ENCODE measurements around the gene GSTM3.
A peak's percentile ranks its signal among the peaks of the same experiment; 100 is the strongest.
"Not testable (repeated sequence)": the region's sequence is repeated elsewhere in the genome, so short reads cannot be mapped to it uniquely, and the experiment has no call there.

The GSTM3 gene

DNA sequence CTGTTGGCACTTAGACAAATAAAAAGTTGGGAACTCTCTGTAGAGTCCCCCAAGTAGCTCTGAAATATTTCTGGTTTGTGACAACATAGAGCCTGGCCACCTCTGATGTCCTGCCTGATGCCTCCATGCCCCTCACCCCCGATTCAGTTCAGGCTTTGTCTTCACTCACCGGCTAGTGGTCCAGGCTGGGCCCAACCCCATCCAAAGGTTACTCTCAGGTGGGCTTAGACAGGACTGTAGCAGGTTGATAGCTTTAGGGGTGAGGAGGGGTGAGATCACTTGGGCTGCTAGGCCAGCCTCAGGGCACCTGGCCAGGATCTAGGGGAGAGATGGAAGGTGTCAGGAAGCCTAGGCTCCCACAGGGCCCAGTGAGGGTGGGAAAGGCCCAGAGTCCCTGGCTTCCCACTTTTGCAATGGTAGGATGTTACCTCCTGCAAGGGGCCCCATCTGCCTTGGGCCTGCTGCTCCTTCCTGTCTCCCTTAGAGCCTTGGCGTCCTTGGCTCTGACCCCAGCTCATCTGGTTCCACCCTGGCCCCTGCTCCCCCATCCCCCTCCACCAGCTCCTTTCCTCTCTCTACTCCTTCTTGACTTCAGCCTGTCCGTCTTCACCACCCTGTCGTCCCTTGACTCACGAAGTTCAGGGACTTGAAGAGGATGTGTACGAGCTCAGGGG is 16.1 kb upstream of the GSTM3 start:
- H3K36me3 ChIP-seq (ENCODE audit: insufficient read depth, low read depth, low read length), result no peaks in the 10 kb centered on the region
- H3K4me3 ChIP-seq (ENCODE audit: low read length), result no peak overlapping the region
- H3K9ac ChIP-seq (ENCODE audit: low read depth, low read length), result no peak overlapping the region
- H3K9me3 ChIP-seq (ENCODE audit: insufficient read depth, low read depth, low read length), result no peaks in the 10 kb centered on the region
- H3K27ac ChIP-seq (ENCODE audit: low read length), result no peak overlapping the region
- no peaks in the 10 kb centered on the region for H3K4me1 ChIP-seq (ENCODE audit: insufficient read depth, low read length)
- no peaks in the 10 kb centered on the region for H3K27me3 ChIP-seq (ENCODE audit: insufficient read depth, low read length)

DNA sequence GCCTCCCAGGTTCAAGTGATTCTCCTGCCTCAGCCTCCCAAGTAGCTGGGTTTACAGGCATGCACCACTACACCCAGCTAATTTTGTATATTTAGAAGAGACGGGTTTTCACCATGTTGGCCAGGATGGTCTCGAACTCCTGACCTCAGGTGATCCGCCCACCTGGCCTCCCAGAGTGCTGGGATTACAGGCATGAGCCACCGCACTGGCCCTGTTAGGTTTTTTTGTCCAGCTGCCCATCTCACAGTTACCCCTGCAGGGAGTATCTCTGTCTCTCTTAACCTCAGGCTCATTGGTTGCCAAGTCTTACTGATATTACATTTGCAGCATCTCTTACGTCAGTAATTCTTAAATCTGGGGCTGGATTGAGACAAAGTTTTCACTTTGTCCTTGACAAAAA is 15.5 kb upstream of the GSTM3 start:
- not testable (repeated sequence) for H3K9ac ChIP-seq (ENCODE audit: low read depth, low read length); H3K4me3 ChIP-seq (ENCODE audit: low read length); H3K4me1 ChIP-seq (ENCODE audit: insufficient read depth, low read length)

DNA sequence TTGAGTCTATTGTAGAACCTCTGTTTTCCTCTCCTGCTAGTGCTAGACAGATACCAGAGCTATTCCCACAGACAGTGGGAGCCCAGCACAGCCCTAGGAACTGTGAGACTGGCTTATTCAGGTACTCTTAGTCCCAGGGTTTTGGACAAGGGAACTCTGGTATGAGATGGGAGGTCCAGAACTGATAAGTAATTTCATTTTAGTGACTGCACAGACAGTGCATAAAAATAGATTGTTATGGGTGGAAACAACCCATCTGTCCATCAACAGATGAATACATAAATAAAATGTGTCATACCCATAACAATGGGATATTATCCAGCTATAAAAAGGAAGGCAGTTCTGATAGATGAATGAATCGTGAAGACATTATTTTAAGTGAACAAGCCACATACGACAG is 13.9 kb upstream of the GSTM3 start:
- Histone ChIP-seq H3K4me1 (ENCODE audit: insufficient read depth, low read length) (no peaks in the 10 kb centered on the region), H3K9me3 (ENCODE audit: insufficient read depth, low read depth, low read length) (0 out of 2 replicates have a peak, but pooled peaks cover 1% of the 10 kb centered on the region), H3K27ac (ENCODE audit: low read length) (no peak overlapping the region), H3K4me3 (ENCODE audit: low read length) (no peak overlapping the region), H3K36me3 (ENCODE audit: insufficient read depth, low read depth, low read length) (no peaks in the 10 kb centered on the region), H3K9ac (ENCODE audit: low read depth, low read length) (no peak overlapping the region), H3K27me3 (ENCODE audit: insufficient read depth, low read length) (no peaks in the 10 kb centered on the region)

More for the DNA sequence above, 15.5 kb upstream of the GSTM3 start:
- H3K9me3 ChIP-seq (ENCODE audit: insufficient read depth, low read depth, low read length); H3K36me3 ChIP-seq (ENCODE audit: insufficient read depth, low read depth, low read length); H3K27ac ChIP-seq (ENCODE audit: low read length); H3K27me3 ChIP-seq (ENCODE audit: insufficient read depth, low read length): not testable (repeated sequence)

DNA sequence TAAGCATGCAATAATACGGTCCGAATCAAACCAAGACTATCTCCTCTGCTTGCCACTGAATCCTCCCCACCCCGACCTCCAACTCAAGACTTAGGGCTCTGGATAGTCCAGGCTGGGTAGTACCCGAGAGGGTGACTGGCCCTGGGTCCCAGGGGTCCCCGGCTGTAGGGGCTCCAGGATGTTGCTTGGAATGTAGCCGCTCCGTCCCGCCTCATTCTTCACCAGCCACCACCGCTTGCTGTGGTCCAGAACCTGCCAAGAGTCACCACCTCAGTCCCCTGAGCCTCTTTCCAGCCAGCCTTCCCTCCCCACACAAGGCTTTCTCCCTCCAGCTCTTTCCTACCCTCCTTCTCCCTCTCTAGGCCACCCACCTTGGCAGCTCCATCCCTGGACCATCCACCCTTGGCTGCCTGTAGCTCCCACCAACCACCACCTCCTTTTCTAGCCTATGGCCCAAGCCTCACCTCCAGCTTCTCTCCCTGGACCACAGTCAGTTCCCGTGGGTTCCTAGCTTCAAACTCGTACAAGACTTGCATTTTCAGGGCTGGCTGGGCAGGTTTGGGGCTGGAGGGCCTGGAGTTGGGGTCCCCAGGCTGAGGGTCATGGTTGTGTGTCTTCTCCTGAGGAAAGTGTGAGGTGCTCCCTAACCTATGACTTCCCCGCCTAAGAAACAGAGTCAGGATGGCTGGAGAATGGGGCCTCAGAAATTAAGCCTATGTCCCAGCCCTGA is 10.9 kb upstream of the GSTM3 start:
- H3K36me3 ChIP-seq (ENCODE audit: insufficient read depth, low read depth, low read length), result no peaks in the 10 kb centered on the region

DNA sequence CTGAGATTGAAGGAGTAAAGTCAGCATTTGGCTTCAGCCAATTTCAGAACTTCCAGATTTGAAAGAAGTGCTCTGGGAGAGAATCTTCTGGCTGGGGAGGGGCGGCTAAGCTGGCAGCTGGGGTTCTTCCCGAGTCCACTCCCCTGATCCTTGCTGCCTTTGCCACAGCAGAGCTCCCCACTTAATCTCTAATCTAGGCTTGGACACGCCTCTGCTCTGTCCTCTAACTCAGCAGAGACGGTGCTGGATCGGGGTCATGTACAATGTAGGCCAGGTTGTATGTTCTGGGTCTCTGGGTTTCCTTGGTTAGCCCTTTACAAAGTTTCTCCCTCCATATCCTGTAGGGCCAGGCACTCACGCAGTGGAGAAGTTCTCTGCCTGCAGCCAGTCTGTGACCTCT is 10.1 kb upstream of the GSTM3 start:
- no peak overlapping the region for H3K4me3 ChIP-seq (ENCODE audit: low read length)
- H3K4me1 ChIP-seq (ENCODE audit: insufficient read depth, low read length), result no peaks in the 10 kb centered on the region
- H3K36me3 ChIP-seq (ENCODE audit: insufficient read depth, low read depth, low read length), result no peaks in the 10 kb centered on the region
- no peak overlapping the region for H3K9ac ChIP-seq (ENCODE audit: low read depth, low read length)
- no peak overlapping the region for H3K27ac ChIP-seq (ENCODE audit: low read length)
- H3K9me3 ChIP-seq (ENCODE audit: insufficient read depth, low read depth, low read length), result peaks cover 12% of the 10 kb centered on the region; the same call in 1 of the 2 replicates
- no peaks in the 10 kb centered on the region for H3K27me3 ChIP-seq (ENCODE audit: insufficient read depth, low read length)

More for the DNA sequence above, 10.9 kb upstream of the GSTM3 start:
- no peak overlapping the region for H3K27ac ChIP-seq (ENCODE audit: low read length)
- H3K9me3 ChIP-seq (ENCODE audit: insufficient read depth, low read depth, low read length), result peaks cover 12% of the 10 kb centered on the region; the same call in 1 of the 2 replicates
- no peak overlapping the region for H3K4me3 ChIP-seq (ENCODE audit: low read length)
- H3K27me3 ChIP-seq (ENCODE audit: insufficient read depth, low read length), result no peaks in the 10 kb centered on the region
- no peaks in the 10 kb centered on the region for H3K4me1 ChIP-seq (ENCODE audit: insufficient read depth, low read length)
- H3K9ac ChIP-seq (ENCODE audit: low read depth, low read length), result no peak overlapping the region

DNA sequence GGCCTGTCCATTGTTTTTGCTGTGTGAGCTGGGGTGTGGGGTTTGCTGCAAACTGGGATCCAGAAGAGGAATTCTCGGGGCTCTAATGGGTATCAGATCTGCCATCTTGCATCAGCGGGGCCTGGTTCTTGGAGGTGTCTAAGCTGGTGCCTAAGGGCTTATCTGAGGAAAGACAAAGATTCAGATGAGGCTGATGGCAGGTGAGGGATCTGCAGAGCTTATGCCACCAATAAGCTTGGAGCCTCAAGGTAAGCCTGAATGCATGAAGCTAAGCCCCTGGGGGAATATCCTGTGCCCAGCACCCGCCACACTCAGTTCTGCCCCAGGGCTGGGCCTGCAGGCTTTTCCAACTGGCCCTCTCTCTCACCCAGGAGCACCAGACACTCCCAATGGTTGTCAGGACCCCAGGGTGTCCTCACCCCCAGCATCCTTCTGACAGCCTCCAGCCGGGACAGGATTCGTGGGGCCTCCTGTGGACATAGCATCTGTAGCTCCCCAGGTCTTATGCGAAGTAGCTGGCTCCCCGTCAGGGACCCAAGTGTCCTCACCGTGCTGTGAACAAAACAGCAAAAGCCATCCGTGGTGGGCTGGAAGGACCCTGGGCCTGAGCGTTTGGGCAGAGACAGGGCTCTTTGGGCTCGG is 9.5 kb upstream of the GSTM3 start:
- H3K9me3 ChIP-seq (ENCODE audit: insufficient read depth, low read depth, low read length), result peaks cover 12% of the 10 kb centered on the region; the same call in 1 of the 2 replicates
- H3K4me3 ChIP-seq (ENCODE audit: low read length), result no peak overlapping the region
- H3K27ac ChIP-seq (ENCODE audit: low read length), result no peak overlapping the region
- H3K27me3 ChIP-seq (ENCODE audit: insufficient read depth, low read length), result no peaks in the 10 kb centered on the region
- no peaks in the 10 kb centered on the region for H3K36me3 ChIP-seq (ENCODE audit: insufficient read depth, low read depth, low read length)
- no peak overlapping the region for H3K9ac ChIP-seq (ENCODE audit: low read depth, low read length)
- no peaks in the 10 kb centered on the region for H3K4me1 ChIP-seq (ENCODE audit: insufficient read depth, low read length)

DNA sequence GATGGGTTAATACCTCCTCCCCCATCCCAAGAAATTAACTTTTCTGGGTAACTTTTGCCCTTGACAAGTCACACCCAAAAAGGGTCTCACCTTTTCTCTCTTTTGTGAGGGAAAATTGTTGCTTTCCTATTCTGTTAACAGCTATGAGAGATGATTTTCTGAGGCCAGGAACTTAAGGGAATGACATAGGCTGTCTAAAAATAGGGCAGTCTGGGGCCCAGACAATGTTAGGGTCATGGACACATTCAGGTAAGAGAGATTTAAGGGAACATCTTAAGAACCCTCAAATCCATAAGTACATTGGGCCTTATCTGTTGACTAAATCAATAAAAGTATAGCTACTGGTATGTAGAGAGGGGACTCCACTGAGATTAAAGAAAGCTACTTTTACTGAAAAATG is 8.4 kb upstream of the GSTM3 start:
- H3K27ac ChIP-seq (ENCODE audit: low read length), result no peak overlapping the region
- no peaks in the 10 kb centered on the region for H3K36me3 ChIP-seq (ENCODE audit: insufficient read depth, low read depth, low read length)
- no peak overlapping the region for H3K9ac ChIP-seq (ENCODE audit: low read depth, low read length)
- H3K9me3 ChIP-seq (ENCODE audit: insufficient read depth, low read depth, low read length), result peaks cover 12% of the 10 kb centered on the region; the same call in 1 of the 2 replicates
- no peak overlapping the region for H3K4me3 ChIP-seq (ENCODE audit: low read length)
- H3K27me3 ChIP-seq (ENCODE audit: insufficient read depth, low read length), result no peaks in the 10 kb centered on the region
- H3K4me1 ChIP-seq (ENCODE audit: insufficient read depth, low read length), result no peaks in the 10 kb centered on the region

DNA sequence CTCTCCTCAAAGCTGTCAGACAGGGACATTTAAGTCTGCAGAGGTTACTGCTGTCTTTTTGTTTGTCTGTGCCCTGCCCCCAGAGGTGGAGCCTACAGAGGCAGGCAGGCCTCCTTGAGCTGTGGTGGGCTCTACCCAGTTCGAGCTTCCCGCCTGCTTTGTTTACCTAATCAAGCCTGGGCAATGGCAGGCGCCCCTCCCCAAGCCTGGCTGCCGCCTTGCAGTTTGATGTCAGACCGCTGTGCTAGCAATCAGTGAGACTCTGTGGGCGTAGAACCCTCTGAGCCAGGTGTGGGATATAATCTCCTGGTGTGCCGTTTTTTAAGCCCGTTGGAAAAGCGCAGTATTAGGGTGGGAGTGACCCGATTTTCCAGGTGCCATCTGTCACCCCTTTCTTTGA is 7.5 kb upstream of the GSTM3 start:
- H3K9me3 ChIP-seq (ENCODE audit: insufficient read depth, low read depth, low read length), result peaks cover 12% of the 10 kb centered on the region; the same call in 1 of the 2 replicates
- not testable (repeated sequence) for H3K36me3 ChIP-seq (ENCODE audit: insufficient read depth, low read depth, low read length); H3K27me3 ChIP-seq (ENCODE audit: insufficient read depth, low read length); H3K27ac ChIP-seq (ENCODE audit: low read length); H3K4me3 ChIP-seq (ENCODE audit: low read length); H3K4me1 ChIP-seq (ENCODE audit: insufficient read depth, low read length); H3K9ac ChIP-seq (ENCODE audit: low read depth, low read length)

DNA sequence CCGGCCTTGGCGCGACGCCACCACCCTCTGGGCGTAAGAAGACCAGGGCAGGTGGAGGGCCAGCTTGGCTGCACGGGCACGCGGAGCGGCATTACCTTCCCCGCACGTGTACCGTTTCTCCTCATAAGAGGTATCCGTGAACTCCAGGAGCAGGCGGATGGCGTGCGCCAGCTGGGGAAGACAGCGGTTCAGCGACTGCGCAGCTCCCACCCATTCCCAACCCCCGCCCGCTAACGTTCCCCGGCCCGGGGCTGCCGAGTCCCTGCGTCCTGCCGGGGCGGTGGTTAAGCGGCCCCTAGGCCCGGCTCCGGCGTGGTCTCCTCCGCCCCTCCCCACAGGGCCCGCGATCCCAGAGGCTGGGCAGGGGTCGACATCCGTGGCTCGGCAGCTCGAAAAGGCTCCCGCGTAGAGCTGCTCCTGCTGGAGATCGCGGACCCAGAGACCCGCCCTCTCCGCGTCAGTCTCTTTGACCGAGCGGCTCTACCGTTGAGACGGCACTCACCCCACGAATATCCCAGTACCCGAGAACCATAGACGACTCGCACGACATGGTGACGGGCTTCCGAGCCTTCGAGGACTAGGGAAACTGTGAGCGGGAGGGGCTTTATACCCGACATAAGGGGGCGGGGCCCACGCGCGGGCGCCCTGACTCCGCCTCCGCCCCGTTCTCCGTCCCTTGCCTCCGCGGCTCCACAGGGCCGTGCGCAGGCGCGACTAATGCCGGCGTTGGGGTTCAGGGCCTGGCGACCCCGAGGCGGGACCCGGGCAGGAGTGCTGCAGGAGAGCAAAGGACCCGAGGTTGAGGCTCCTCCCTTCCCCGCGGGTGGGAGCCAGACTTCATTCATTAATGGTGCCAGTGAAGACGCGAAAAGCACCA is 862 bp downstream of the GSTM3 start:
- no peaks in the 10 kb centered on the region for H3K36me3 ChIP-seq (ENCODE audit: insufficient read depth, low read depth, low read length)
- H3K9me3 ChIP-seq (ENCODE audit: insufficient read depth, low read depth, low read length), result no peaks in the 10 kb centered on the region
- H3K4me1 ChIP-seq (ENCODE audit: insufficient read depth, low read length), result peaks cover 2% of the 10 kb centered on the region; the same call in 1 of the 2 replicates
- peak overlapping the region; percentile 69 for H3K4me3 ChIP-seq (ENCODE audit: low read length)
- H3K27me3 ChIP-seq (ENCODE audit: insufficient read depth, low read length), result peaks cover 61% of the 10 kb centered on the region
- peak overlapping the region; percentile 31; the same call in 1 of the 2 replicates for H3K9ac ChIP-seq (ENCODE audit: low read depth, low read length)
- no peak overlapping the region for H3K27ac ChIP-seq (ENCODE audit: low read length)

DNA sequence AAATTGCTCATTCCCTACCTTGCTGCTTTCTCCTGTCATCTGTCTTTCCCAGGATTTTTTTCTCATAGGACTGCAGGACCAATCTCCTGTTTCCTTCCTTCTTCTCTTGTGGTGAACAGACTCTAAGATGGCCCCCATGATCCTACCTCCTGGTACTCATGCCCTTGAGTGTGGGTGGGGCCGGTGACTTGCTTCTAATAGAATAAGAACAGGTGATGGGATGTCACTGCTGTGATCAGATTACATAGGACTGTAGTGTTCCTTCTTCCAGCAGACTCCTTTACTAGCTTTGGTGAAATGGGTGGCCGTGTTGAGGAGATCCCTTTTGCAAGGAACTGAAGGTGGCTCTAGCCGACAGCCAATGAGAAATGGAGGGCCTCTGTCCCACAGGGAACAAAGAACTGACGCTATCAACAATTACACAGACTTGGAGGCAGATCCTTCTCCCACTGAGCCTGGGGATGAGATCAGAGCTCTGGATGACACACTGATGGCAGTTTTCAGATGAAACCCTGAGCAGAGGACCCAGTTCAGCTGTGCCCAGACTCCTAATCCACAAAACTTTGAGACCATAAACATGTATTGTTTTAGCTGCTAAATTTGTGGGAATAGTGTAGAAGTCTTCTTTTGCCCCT is 7.5 kb downstream of the GSTM3 start:
- peaks cover 19% of the 10 kb centered on the region for H3K27me3 ChIP-seq (ENCODE audit: insufficient read depth, low read length)
- H3K9ac ChIP-seq (ENCODE audit: low read depth, low read length), result no peak overlapping the region
- no peak overlapping the region for H3K27ac ChIP-seq (ENCODE audit: low read length)
- H3K36me3 ChIP-seq (ENCODE audit: insufficient read depth, low read depth, low read length), result no peaks in the 10 kb centered on the region
- H3K4me1 ChIP-seq (ENCODE audit: insufficient read depth, low read length), result no peaks in the 10 kb centered on the region
- H3K9me3 ChIP-seq (ENCODE audit: insufficient read depth, low read depth, low read length), result no peaks in the 10 kb centered on the region
- H3K4me3 ChIP-seq (ENCODE audit: low read length), result no peak overlapping the region

DNA sequence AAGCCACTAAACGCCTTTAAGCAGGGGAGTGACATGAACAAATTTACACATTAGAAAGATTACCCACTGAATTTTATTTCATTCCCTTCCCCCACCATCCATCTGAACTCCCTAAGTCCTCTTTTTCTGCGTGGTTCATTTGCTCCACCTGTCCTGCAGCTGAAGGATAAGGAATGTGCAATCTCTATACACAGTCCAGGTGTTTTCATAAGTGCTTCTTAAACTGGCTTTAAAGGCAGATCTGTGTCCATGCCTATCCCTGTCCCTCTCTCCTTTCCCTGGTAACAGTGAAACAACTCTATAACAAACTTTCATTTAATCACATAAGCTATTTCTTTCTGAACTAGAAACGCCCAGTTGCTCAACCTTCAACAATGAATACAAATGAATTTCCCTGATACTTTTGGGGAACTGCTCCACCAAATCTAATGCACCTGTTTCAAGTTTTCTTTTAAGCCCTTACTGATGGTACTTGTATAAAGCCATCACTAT is 8.4 kb downstream of the GSTM3 start:
- Histone ChIP-seq H3K9me3 (ENCODE audit: insufficient read depth, low read depth, low read length) (no peaks in the 10 kb centered on the region), H3K36me3 (ENCODE audit: insufficient read depth, low read depth, low read length) (no peaks in the 10 kb centered on the region), H3K27me3 (ENCODE audit: insufficient read depth, low read length) (peaks cover 10% of the 10 kb centered on the region), H3K4me1 (ENCODE audit: insufficient read depth, low read length) (no peaks in the 10 kb centered on the region), H3K4me3 (ENCODE audit: low read length) (no peak overlapping the region), H3K9ac (ENCODE audit: low read depth, low read length) (no peak overlapping the region), H3K27ac (ENCODE audit: low read length) (no peak overlapping the region)

Data from iPS-20b (cell line).